NCI-H2107 (cell line): ENCODE data around the gene DNM2.
A peak's percentile ranks its signal among the peaks of the same experiment; 100 is the strongest.
"Not testable (repeated sequence)": the region's sequence is repeated elsewhere in the genome, so short reads cannot be mapped to it uniquely, and the experiment has no call there.

Source experiments
- DNase-seq: peaks from one replicate; lab custom pipeline; 2025; lab: John Stamatoyannopoulos, UW

DNM2 gene

GRCh38 chr19:10752913-10753704 lies 35.2 kb downstream of the DNM2 start:
- DNase-seq = no peak

- DNase-seq = no peak
These were observed 38.5 kb downstream of the DNM2 start for GRCh38 chr19:10756371-10756770.

GRCh38 chr19:10756791-10757190 lies 38.9 kb downstream of the DNM2 start:
- DNase-seq = no peak

GRCh38 chr19:10758050-10758449 lies 40.2 kb downstream of the DNM2 start:
- not testable (repeated sequence) for DNase-seq

- no peak for DNase-seq
These were observed 41.1 kb downstream of the DNM2 start for GRCh38 chr19:10758978-10759377.

GRCh38 chr19:10760273-10760944 lies 42.5 kb downstream of the DNM2 start:
- DNase-seq = no peak

GRCh38 chr19:10761443-10762250 lies 43.8 kb downstream of the DNM2 start:
- DNase-seq = no peak

- DNase-seq = no peak
These were observed 44.8 kb downstream of the DNM2 start for GRCh38 chr19:10762656-10763055.

GRCh38 chr19:10763411-10763810 lies 45.5 kb downstream of the DNM2 start:
- DNase-seq = no peak

GRCh38 chr19:10763828-10764339 lies 46.0 kb downstream of the DNM2 start:
- no peak for DNase-seq

GRCh38 chr19:10764340-10764894 lies 46.5 kb downstream of the DNM2 start:
- no peak for DNase-seq

GRCh38 chr19:10766049-10766623 lies 48.3 kb downstream of the DNM2 start:
- DNase-seq = no peak

- DNase-seq = peak; percentile 50
These were observed 48.9 kb downstream of the DNM2 start for GRCh38 chr19:10766671-10767201.

- no peak for DNase-seq
These were observed 49.8 kb downstream of the DNM2 start for GRCh38 chr19:10767726-10768125.

- DNase-seq = no peak
These were observed 50.5 kb downstream of the DNM2 start for GRCh38 chr19:10768369-10768768.

GRCh38 chr19:10768936-10769335 lies 51.1 kb downstream of the DNM2 start:
- no peak for DNase-seq

GRCh38 chr19:10769533-10770491 lies 51.9 kb downstream of the DNM2 start:
- no peak for DNase-seq

- DNase-seq = no peak
These were observed 56.1 kb downstream of the DNM2 start for GRCh38 chr19:10773969-10774368.

- DNase-seq = no peak
These were observed 57.0 kb downstream of the DNM2 start for GRCh38 chr19:10774893-10775292.

- no peak for DNase-seq
These were observed 59.2 kb downstream of the DNM2 start for GRCh38 chr19:10776900-10777650.
